GM18508 (cell line): Measurements from ENCODE around the gene LDB2.

ENCODE experiments used
- ATAC-seq: cut with Tn5 transposase; IDR thresholded peaks from one replicate; pipeline ENCODE4 v1.9.1; 2021; ENCODE audit warnings: moderate number of reproducible peaks; ENCODE audit not compliant: insufficient read depth, unreplicated experiment

The LDB2 gene

GRCh38 chr4:16844816-16845586, 53.4 kb downstream of the LDB2 start:
- no peak for ATAC-seq

GRCh38 chr4:16843831-16844508, 54.5 kb downstream of the LDB2 start:
- ATAC-seq = no peak

GRCh38 chr4:16838226-16838875, 60.1 kb downstream of the LDB2 start:
- ATAC-seq = no peak

DNA sequence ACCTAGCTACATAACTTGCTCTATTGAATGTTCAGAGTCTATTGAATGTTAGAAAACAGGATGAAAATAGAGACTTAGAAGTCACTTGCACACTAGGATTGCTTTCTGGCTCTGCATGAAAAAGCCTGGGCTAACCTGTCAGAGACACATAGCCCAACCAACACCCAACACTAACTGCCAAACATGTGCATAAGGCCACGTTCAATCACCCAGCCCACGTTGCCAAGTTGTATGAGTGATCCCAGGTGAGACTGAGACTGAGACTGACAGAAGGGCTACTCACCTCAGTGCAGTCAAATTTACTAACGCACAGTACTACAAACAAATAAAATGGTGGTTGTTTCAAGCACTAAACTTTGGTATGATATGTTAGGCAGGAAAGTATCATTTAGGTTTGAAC, 61.0 kb downstream of the LDB2 start:
- ATAC-seq = no peak

DNA sequence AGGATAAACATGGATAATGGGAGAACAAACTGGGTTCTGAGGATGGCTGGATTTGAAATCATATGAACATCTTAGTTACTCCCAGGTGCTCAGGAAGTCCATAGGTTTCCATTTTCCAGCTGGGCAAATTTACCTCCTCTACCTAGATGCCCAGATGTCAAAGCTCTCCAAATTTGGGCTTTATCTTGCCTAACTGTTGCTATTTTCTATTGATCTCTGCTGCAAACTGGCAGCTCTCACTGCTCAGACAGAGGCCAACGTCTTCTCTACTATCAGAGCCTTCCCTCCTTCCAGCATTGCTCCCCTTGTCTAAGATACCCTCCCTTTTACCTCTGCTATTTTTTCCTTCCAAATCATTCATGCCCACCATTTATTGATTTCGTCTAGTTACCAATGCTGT, 62.1 kb downstream of the LDB2 start:
- no peak for ATAC-seq

DNA sequence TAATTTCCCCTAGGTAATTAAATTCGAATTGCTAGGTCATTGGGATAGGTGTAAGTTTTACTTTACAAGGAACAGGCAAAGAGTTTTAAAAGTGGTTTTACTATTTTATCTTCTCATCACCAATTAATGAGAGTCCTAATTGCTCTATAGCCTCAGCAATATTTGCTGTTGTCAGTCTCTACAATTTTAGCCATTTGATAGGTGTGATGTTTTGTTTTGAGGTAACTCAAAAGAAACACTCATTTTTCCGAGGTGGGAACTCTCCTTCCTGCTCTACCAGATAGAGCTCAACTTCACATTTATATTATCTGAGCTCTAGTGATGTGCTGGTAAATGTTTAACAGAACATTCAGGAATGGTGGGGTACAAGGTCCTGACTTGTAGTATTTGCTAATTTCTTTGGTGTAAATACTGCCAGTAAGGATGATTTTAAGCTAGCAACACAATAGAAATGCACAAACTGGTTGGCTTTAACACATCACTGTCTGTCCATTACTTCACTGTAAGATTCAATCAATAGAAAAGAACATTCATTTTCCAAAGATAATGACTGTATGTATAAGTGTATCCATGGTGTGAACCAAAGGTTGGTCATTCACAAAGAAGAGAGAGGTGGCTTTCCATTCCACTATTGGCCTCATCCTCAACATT, 62.7 kb downstream of the LDB2 start:
- no peak for ATAC-seq

DNA sequence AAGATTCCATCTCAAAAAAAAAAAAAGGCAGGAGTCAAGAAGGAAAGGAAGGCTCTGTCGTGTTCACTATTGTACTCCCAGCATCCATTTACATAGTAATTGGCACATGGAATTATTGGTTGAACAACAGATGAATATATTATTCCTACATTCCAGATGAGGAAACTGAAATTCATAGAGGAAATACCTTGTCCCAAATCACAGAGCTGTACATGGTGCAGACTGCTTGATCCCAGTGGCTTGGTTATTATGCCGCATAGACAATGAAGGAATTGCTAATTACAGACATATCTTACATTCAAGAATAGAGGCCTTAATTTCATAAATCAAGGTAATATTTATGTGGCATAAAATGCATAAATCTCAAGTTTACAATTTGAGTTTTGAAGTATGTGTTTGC, 63.6 kb downstream of the LDB2 start:
- ATAC-seq = no peak

GRCh38 chr4:16833722-16834121, 64.7 kb downstream of the LDB2 start:
- no peak for ATAC-seq

DNA sequence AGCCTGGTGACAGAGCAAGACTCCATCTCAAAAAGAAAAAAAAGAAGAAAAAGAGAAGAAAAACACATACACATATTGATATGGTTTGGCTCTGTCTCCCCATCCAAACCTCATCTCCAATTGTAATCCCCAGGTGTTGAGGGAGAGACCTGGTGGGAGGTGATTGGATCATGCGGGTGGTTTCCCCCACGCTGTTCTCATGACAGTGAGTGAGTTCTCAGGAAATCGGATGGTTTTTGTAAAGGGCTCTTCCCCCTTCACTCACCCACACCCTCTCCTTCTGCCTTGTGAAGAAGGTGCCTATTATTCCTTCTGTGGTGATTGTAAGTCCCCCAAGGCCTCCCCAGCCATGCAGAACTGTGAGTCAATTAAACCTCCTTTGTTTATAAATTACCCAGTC, 68.4 kb downstream of the LDB2 start:
- no peak for ATAC-seq

- no peak for ATAC-seq
Measured at GRCh38 chr4:16827794-16828724, 70.4 kb downstream of the LDB2 start.

- no peak for ATAC-seq
Measured at GRCh38 chr4:16827045-16827444, 71.4 kb downstream of the LDB2 start.

- ATAC-seq = no peak
Measured at GRCh38 chr4:16826406-16826910, 72.0 kb downstream of the LDB2 start.

DNA sequence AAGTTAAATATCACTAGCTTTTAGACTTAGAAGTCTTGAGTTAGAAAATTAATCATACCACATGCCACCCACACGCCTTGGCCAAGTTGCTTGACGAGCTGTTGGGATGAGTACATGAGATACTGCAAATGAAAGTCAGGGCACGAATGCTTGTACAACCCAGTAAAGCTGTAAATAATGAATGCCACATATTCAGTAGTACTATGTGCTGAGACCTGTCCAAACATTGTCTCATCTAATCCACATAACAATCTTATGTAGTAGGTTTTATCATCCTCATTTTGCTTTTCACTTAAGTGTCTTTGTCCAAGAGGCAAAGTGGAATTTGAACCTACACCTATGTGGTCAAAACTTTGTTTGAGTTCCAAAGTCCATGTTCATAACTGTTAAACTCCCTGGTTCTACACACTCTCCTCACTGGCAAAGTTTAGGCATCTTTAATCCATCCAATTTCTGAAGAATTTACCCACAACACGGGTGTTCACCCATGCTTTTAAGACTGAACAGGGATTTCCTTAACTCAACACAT, 74.1 kb downstream of the LDB2 start:
- ATAC-seq = no peak

DNA sequence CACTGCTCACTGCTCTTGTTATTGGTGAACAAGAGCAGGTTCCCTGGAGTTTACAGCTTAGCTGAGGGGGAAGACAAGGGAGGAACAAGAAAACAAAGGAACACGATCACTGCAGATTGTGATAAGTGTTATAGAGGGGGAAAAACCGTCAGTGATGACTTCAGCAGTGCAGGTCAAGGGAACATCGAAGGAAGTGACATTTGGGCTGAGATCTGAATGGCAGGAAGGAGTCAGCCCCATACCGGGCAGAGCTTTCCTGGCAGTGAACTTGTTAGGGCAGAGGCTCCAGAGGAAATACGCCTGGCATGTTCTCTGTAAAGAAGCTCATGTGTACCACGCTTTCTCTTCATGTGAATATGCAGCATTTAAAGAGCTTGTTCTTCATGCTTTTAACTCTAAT, 78.1 kb downstream of the LDB2 start:
- ATAC-seq = no peak

- no peak for ATAC-seq
Measured at GRCh38 chr4:16819652-16820051, 78.8 kb downstream of the LDB2 start.

DNA sequence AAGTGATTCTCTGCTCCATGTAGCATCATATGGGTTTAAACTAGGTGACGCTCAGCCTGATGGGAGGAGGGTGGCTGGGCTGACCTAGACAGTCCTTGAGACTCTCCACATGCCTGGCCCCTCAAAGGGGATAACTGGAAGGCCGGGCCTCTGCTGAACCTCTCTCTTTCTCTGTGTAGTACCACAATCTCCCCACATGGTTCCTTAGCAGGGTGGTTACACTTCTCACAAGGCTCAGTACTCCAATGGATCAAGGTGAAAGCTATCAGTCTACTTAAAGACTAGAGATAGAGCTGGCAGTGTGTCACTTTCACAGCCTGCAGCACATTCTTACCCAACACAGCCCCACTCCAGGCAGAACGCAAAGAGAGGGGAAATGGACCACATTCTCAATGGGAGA, 80.4 kb downstream of the LDB2 start:
- no peak for ATAC-seq

DNA sequence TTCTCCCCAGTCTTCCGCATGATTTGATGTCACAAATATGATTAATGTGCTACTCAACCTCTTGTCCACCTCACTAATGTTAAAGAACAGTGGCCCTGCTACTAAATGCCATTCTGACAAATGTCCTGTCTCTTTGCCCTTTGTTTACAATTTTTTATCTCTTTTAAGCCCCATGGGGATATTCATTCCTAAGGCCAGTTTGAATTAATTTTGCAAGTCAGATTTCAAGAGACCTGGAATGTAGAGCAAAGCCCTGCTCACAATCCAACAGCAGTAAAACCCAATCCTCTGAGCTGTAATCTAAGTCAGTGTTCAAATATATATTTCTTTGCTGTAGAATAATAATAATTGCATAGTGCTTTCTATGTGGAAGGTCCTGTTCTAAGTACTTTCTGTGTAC, 81.2 kb downstream of the LDB2 start:
- ATAC-seq = no peak

DNA sequence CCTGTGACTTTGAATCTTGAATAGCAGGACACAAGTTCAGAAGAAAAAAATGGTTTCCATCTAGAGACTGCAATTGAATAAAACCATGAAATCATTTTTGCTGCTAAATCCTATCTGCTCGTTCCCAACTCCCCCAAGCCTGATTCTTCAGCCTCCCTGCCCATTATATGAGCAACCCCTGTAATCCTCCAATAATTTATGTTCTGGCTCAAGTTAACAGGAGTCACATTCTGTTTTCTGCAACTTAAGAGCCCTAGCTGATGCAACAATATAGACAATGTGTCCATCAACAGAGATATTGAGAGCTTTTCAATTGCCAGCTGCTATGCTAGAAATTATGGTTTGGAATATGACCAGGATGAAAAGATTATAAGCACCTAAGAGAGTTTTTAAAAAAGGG, 84.1 kb downstream of the LDB2 start:
- no peak for ATAC-seq

DNA sequence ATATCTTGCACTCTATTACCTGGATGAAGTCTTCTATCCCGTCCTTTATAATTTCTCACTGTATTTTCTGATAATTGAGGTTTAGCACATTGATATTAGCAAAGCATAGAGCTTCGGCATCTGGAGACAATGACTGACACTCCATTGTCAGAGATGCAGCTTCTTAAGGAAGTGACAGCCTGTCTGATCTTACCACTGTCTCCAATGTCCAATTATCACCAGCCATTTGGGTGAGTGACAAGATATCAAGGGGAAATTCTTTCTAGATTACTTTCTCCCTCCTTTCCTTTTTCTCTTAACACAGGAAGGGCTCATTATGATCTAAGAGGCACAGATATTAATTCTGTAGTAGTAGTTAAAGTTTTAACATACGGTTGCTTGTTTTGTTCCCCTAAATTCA, 86.4 kb downstream of the LDB2 start:
- no peak for ATAC-seq

DNA sequence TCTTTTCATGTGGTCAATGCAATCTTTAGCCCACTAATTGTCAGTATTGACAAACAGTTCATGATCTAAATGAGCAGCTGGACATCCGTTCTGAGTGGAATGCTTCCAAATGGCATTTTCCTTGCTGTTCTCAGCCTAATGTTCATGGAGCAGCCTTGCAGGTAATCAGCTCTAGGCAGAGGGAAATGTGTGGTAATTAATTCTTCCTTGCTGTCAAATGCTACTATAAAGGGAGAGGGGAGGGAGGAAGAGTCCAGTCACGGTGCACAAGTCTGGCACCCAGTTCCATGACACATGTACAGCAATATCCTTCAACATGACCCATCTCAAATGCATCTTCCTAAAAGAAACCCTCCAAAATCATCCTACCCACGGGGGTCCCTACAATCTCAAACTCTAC, 88.5 kb downstream of the LDB2 start:
- ATAC-seq = no peak
